HG03039 (cell line): ENCODE measurements around the gene TRAPPC12.

ENCODE experiments used
- ATAC-seq: cut with Tn5 transposase; IDR thresholded peaks from one replicate; pipeline ENCODE4 v1.9.1; 2021; ENCODE audit warnings: mild to moderate bottlenecking, moderate library complexity; ENCODE audit not compliant: unreplicated experiment

TRAPPC12 gene

DNA sequence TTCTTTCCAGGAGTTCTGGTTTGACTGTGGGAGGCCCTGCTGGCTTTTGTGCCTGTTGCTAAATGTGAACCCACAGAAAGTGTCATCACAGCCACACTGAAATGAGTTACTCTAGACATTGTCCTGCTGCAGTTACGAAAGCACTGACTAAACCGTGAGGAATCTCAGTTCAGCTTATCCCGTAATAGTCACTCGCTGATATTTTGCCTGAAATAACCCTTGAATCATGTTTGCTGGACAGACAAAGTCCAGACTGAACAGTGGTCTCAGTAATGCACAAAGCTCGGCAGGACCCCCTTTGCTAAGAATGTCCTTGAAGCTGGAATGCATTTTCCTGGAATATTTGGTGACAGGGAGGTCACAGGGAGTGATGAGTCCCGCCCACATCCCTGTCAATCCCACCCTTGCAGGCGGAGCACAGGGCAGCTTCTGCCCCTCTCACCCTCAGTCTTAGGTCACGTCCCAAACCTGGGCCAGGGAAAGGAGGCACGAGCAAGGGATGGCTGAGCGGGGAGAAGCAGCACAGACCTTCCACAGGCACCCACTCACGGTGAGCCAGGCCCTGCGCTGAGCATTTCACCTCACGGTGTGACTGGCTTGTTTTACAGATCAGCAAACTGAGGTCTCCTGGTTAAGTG lies 86.5 kb downstream of the TRAPPC12 start:
- no peak for ATAC-seq

DNA sequence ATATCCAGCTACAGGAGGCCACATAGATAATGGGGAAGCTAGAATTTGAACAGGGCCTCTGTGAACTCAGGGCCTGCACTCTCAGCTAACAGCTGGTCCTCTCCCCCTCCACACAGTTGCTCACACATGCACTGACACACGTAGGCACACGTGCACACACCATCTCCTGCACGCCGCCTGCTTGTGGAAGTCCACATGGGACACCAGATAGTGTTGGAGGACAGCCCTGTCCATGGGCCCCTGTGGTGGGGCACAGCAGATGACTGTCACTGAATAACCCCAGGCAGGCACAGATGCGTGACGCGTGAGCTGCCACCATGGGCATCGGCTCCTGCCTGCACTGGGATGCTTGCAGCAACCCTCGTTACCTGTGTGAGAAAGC lies 87.0 kb downstream of the TRAPPC12 start:
- no peak for ATAC-seq

DNA sequence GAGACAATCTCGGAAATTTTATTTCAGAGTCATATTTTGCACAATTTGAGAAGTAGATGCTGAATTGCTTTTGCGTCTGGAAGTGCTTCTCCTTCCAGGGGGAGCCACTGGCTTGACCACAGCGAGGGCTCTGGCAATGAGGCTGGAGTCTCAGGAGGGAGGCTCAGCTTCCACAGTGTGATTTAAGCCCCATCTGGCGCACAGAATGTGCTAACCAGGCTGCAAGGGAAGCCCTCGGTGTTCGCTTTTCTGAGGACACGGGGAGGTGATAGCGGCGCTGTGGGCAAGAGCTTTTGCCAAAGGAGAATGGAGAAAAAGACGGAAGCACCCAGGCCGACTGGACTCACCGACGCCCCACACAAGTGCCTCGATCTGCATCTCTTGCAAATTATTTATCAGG lies 87.5 kb downstream of the TRAPPC12 start:
- ATAC-seq: no peak

DNA sequence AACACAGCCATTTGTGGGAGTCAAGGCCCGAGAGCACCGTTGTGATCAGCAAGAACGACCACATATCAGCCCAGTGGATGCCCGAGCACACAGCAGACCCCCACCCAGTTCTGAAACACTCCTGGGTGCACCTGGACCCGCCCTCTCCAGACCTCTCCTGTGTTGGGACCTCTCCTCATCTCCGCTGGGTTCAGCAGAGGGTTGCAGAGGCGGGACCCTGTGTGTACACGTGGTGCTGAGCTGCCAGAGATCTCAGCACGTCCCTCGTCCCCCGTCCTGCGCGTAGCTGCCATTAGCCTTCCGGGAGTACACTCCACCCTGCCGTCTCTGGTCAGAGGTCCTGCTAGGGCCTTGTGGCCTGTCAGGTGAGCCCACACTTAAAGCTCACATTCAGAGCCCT lies 88.2 kb downstream of the TRAPPC12 start:
- no peak for ATAC-seq

DNA sequence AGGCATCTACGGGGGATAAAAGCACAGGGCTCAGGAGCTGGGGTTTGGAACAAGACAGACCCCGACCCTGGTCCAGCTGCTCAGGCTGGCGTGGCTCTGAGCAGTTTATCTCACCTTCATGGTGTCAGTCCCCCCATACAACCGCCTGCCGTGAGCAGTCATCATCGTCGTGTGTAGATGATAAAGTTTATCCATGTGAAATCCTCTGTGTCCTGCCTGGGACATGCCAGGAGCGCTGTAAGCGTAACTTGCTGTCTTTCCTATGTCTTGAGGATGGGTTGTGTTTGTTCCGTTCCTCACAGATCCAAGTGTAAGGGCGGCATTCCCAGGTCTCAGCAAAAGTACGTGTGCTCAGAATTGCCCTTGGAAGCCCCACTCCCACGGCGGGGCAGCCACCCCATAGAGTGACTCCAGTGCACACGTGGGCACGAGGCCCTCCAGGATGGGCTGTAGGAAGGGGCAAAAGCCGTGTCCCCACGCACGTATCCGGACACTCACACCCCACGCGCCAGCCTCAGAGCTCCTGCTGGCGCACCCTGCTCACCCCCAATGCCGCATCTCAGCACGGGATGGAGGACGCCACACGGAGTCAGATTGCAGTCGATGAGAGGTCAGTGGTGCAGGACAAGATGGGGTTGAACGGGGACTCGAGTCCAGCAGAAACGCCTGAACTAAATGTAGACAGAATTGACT lies 88.9 kb downstream of the TRAPPC12 start:
- no peak for ATAC-seq

DNA sequence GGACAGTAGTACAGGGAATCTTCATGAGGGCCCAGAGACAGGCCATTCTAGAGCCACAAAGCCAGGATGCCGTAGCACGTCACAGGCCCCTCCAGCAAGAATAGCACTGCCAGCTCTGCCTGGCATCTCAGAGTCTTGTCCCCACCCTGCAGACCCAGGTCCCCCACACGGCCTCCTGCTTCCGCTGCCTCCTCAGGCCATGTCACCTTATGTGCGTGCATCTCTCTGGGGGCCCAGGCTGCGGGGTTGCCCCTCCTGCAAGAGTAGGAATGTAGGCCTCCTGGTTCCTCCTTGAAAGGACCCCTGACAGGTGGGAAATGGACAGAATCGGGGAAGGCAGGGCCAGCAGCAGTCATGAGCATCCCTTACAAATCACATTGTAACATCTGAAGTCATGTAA lies 90.0 kb downstream of the TRAPPC12 start:
- no peak for ATAC-seq

DNA sequence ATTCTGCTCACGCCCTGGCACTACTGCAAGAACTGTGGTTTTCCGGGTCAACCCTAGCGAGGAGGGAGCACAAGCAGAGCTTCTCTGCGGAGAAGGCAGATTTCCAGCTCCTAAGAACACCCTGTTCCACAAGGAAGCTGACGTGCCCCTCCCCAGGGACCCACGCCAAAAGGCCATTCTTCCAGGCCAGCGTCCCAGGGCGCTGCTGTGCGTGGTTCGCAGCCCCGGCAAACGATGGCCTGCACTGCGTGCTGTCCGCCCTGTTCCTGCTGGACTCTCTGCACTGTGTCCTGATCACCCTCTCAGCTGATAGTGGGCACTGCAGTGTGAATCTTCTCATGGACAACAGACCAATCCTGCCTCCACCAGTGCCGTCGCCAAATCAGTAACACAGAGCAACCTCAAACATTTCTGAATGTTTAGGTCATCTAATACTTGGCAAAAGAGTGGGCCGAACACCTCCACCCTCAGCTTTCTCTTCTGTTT lies 90.7 kb downstream of the TRAPPC12 start:
- no peak for ATAC-seq

DNA sequence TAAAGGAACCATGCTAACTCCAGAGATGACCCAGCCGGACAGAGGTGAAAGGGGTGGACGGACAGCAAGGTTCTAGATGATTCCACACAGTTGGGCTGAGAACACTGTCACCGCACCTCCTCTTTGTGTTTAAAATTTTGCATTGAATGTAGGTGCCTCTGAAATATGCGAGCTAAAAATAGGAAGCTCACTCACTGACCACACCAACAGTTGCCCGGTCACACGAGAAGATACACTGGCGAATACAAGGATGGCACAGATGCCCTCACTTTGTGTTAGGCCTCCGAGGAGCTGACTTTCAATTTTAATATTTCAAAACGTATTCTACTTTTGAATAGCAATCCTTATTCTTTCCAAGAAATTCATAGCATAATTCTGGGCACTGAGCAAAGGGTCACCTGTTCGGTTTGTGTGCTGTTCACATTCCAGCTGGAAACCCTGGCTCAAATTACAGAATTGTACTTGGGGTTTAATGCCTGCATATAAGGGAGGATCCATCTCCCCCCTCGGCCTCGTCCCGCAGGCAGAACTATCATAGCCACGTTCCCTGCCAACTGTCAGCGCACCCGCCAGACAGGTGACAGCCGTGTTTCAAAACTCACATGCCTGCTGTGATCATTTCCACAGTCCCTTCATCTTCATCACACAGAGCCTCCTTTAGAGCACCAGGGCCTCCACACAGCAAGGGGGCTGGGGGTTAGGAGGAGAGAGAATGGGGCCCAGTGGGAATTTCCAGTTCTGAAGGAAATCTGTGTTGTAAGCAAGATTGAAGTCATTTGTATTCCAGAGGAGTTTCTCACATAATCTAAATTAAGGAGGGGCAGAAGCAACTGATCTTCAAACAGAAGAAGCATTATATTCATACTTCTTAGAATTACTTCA lies 91.6 kb downstream of the TRAPPC12 start:
- no peak for ATAC-seq

DNA sequence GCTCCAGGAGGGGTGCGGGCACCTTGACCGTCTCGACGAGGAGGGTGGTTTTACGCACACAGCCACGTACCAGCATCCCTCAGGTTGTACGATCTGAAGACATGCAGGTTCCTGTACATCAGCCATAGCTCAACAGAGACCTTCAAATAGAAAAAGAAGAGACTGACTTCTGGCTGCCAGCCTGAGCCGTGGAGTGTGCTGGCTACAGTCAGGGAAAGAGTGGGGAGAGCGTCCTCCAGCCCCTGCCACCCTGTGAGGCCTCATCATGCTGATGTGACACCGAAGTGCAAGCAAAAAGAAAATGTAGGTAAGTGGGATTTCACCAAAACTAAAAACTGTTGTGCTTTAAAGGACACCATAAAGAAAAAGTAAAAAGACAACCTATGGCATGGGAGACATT lies 92.8 kb downstream of the TRAPPC12 start:
- no peak for ATAC-seq

DNA sequence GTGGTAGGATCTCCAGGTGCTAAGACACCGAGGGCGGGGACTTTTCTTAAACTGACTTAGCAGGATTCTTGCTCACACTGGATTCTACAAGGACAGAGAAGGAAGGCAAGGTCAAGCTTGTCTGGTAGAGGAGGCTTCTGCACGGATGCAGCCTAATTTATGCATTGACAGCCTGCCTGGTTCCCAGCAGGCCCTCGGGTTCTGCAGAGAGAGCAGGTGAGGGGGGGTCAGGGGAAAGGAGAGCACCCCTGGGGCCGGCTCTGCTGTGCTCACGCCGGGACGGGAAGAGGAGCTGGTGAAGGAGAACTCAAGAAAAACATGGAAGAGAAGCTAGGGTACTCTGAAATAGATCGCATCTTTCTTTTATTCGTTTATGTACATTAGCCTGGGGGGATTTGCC lies 93.5 kb downstream of the TRAPPC12 start:
- no peak for ATAC-seq

DNA sequence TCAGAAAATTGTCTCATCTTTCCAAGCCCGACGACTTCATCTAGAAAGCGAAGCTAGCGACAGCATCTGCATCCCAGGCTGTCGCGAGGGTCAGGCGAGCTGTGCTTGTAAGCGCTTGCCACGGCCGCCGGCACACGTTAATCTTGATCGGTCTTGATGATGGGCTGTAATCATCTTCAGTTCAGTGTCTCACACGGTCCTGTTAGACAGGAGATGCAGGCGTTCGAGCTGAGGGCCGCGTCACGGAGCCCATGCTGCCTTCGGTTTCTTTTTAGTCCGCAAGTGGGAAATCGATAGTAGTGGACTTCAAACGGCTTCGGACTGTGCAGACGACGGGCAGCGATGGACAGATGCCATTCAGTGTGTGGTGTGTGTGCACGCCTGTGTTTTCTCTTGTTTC lies 96.3 kb downstream of the TRAPPC12 start:
- no peak for ATAC-seq

DNA sequence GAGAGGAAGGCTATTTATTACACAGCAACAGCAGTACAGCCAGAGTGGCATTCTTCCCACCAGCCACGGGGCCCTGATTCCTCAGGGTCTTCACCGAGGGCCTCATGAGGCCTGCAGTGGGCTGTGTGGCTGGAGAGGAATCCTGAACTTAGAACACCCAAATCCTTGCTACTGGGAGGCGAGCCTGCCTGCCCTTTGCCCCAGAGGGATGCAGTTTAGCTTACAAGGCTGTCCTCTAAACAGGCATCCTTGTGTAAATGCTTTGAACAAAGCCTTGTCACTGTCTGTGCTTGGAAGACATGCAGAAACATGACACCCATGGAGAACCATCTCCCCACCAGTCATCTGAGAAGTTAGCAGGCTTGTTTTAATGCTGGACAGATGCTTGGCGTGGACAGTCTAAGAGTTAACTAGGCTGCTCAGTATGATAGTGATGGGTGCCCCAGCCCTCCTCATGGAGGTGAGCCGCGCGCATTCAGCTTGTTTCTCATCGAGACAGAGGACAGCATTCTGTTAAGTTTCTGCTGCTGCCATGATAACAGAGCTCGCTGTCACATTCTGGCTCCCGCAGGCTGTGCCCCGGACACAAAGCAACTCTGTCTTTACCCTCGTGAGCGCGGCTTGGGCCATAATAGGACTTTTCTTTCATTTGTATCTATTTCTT lies 97.0 kb downstream of the TRAPPC12 start:
- ATAC-seq: no peak

DNA sequence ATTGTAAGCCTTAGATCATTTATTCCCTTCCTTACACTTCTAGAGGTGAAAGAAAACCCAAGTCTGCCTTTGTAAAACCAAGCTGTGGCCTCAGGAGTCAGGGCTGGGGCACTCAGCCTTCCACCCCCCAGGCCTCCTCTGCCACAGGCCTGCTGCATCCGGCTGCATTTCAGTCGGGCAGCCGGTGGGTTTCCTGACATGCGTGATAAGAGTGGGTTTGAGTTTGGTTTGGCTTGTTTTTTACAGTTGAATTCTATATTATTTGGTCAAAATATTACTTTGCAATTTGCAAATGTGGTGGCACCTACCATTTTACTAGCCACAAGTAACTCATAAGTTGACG lies 97.5 kb downstream of the TRAPPC12 start:
- no peak for ATAC-seq

DNA sequence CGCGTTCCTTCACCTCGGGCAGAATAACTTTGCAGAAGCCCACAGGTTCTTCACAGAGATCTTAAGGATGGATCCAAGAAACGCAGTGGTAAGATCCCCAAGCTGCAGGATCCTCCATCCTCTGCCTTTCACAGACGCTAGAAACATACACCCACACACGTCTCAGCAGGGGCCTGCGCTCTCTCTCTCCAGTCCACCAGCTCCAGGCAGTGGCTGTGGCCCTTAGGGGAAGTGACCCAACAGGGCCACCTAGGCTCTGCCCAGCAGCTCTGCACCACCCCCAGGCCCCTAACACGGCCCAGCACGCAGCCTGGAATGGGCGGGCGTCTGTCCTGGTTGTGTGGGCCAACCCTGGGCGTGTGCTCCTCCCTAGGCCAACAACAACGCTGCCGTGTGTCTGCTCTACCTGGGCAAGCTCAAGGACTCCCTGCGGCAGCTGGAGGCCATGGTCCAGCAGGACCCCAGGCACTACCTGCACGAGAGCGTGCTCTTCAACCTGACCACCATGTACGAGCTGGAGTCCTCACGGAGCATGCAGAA lies 99.4 kb downstream of the TRAPPC12 start:
- no peak for ATAC-seq

DNA sequence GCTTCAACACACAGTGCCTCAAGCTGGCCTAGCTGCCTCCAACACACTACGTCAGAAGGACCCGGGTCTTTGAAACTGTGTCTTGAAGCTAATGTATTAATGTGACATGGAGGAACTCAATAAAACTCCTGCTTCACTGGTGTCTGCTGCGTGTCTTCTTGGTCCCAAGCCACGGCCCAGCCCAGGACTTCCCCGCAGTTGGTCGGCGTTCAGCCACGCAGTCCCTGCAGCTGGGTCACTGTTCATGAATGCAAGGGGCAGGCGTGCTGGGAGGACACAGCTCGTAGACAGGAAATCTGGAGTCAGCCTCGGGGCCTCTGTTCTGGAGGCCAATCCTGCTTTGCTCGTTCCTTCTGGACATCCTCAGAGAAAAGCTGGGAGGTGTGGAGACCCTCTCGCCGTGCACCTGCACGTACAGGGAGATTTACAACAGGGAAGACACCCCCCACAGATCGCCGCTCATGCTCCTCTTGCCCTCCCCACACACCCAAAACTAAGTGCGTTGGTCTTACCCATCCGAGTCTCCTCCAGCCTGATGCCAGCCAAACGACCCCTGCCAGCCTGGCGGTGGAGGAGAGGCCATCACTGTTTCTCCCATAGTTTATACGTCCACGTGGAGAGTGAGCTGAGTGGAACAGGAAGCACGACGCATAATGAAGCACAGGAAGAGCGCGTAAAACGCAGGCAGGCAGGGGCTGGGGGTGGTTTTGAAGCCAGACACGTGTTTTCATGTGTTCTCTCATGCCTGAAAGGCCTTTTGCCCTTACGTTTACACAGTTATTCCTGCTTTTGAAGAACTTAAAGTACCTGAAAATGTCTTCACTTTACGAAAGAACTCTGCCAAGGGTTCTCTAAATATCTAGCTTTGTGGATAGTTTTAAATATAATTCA lies 100.2 kb downstream of the TRAPPC12 start:
- no peak for ATAC-seq

DNA sequence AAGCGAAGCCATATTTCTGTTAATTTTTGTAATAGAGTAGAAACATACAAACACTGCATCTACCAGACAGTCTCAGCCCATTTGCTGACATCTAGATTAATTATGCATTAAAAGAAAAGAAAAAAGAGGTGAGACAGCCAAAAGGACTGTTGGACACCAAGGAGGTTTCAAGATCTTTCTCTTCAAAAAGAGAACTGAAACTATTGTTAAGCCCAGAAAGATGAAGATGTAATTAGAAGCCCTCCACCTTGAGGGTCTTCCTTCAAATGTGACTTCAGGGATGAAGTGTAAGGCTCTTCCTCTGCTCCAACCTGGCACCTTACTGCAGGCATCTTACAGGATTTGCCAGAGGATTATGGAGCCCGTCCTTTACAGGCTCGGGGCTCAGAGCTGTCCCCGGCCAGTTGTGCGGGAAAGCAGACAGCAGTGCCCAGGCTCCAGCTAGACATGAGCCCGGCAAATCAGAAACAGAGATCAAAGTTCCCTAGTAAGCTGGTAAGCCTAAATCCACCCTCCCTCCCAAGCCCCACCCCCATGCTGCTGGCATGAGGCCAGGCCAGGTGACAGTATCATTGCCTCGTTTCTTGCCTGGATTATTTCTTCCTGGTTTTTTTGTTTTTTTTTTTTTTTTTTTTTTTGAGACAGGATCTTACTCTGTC lies 101.0 kb downstream of the TRAPPC12 start:
- no peak for ATAC-seq

DNA sequence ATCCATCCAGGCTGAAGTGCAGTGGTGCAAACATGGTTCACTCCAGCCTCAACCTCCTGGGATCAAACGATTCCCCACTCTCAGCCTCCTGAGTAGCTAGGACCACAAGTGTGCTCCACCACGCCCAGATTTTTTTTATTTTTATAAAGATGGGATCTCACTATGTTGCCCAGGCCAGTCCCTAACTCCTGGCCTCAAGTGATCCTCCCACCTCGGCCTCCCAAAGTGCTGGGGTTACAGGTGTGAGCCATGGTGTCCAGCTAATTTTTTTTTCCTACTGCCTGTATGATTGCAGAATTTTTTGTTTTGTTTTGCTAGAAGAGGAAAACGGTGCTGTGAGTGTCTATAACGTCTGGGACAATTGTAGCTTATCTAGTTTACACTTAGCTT lies 101.5 kb downstream of the TRAPPC12 start:
- no peak for ATAC-seq

DNA sequence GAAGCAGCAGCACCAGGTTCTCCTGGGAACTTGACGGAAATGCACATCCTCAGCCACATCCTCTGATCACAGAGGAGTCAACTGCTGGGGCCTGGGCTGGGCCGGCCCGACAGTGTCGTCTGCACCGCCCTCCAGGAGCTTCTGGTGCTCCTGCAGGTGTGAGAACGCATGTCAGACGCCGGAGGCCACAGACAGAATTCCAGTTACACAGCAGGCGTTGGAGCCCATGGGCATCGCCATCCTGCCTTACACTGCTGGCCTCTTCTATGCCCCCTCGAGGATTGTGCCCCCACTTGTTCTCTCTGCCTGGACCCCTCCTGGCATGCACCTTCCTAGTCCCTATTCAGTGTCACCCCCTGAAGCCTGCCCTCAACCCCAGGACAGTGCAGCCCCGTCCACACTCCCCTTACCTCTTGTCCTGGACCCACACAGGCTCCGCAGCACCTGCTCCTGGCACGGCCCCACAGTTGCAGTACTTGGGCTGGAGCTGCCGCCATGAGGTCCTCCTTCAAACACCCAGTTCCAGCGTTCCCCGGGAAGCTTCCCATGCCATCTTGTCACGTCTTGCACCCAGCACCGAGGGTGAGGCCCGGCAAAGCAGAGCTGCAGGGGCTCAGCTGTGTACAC lies 102.4 kb downstream of the TRAPPC12 start:
- no peak for ATAC-seq

DNA sequence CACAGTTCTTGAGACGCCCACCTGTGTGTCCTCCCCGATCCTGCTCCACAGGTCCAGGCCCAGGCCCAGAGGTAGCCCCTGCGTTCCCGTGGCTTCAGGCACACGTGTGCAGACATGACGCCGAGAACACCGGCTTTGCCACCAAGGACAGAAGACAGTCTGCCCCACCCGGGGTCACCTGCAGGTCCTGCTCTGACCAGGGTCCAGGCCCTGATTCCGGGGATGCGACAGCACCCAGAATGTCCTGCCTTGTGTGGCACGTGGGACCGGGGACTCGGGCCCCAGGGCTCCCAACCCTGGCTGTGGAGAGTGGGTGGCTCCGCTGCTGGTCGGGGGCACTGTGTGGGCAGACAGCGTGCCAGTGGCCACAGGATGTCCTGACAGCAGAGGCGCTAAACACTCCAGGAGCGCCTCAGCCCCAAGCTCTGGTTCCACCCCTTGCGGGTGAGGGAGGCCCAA lies 102.9 kb downstream of the TRAPPC12 start:
- ATAC-seq: no peak
